ENCODE results near the gene GID4. TPM values are rescaled to one million over a fixed set of nuclear protein-coding genes. Genes with fewer than 3 reads are reported as not detected.

GID4 gene
- total and polyA plus RNA-seq, 9 of the 15 experiments (the other 6 are each of a cell fraction or from before 2014, with no cell fraction given), result 1.2 to 6.4 (median 3.7) TPM

- H3K27me3 ChIP-seq (ENCODE audit: control insufficient read depth in 2 of 2, insufficient read depth in 2 of 2, low read length in 2 of 2), result no peaks in the 10 kb centered on the region
- peaks cover 24 to 38% of the 10 kb centered on the region in 2 experiments; a peak in 4 of 5 replicates for H3K4me1 ChIP-seq (replicated peaks in 1 of 2; ENCODE audit: control insufficient read depth in 2 of 2, insufficient read depth in 2 of 2, low read length in 2 of 2)
- no peaks in the 10 kb centered on the region for H3K36me3 ChIP-seq (ENCODE audit: control insufficient read depth, insufficient read depth, low read length)
- H3K27ac ChIP-seq (ENCODE audit: extremely low read depth, low read depth, low read length), result peak overlapping the region; percentile 67
- peak overlapping the region; percentile 72 to 97 for H3K9ac ChIP-seq (ENCODE audit: insufficient read depth in 1 of 2, low read depth in 2 of 2, low read length in 2 of 2)
- WGBS (ENCODE audit: insufficient coverage, low coverage, missing lambda C conversion rate), result under 1% methylated on average over 9 of the region's 13 CpGs
- CTCF ChIA-PET (ENCODE audit: low intra/inter-chr PET ratio), result no interaction called here
- no peaks in the 10 kb centered on the region for H3K9me3 ChIP-seq (replicated peaks; ENCODE audit: control insufficient read depth, insufficient read depth, low read depth, low read length)
- H3K4me3 ChIP-seq, result peak overlapping the region; percentile 72
- POLR2A ChIA-PET, result interaction anchor here (1.0 kb wide), 1 partner anchor 223 kb away, joined by 3 read pairs; no protein-coding TSS in a partner anchor
- TSS peak; percentile 62 for BruUV-seq (replicated peaks)
- H3K4me2 ChIP-seq (ENCODE audit: insufficient read depth, low read length), result peak overlapping the region; percentile 89
- ATAC-seq, result no peak
- intact Hi-C loops (cut with micrococcal nuclease) (loop anchor here (5.0 kb wide), 1 partner anchor 356 kb away; the partner anchor contains the start of gene RAI1), in situ Hi-C loops (cut with MboI) (no loop called here)
- no peak for FAIRE-seq
- H3K79me2 ChIP-seq (ENCODE audit: control insufficient read depth, insufficient read depth, low read length), result peaks cover 57% of the 10 kb centered on the region
- no peaks in the 10 kb centered on the region; the same call in 1 of the 2 replicates for H4K20me1 ChIP-seq (replicated peaks; ENCODE audit: control insufficient read depth, insufficient read depth, low read length)
- no peaks in the 10 kb centered on the region for H3K9me1 ChIP-seq (ENCODE audit: control insufficient read depth, insufficient read depth, low read length)
- DNase-seq (ENCODE audit: extremely low read depth in 1 of 4, low spot score in 3 of 4), result peak in 1 of 4 experiments; percentile 16
- H2AFZ ChIP-seq (ENCODE audit: low read depth, low read length), result peak overlapping the region; percentile 90
- TF ChIP-seq SIN3A (IDR thresholded peaks at IDR 0.05; ENCODE audit: borderline replicate concordance in 2 of 2, control insufficient read depth in 1 of 2, low read depth in 2 of 2, low read length in 2 of 2) (no peak), HINFP (tag; conservative IDR thresholded peaks at IDR 0.05; ENCODE audit: low read depth) (peak; percentile 95), SMC3 (conservative IDR thresholded peaks at IDR 0.05; ENCODE audit: insufficient read depth, low read depth, low read length) (no peak), PML (IDR thresholded peaks at IDR 0.05; ENCODE audit: low read length) (0 out of 2 replicates have a peak, but pooled peaks have one; percentile 19), ARID2 (IDR thresholded peaks at IDR 0.05) (no peak), HNRNPUL1 (IDR thresholded peaks at IDR 0.05; ENCODE audit: low read length) (no peak), NRF1 (conservative IDR thresholded peaks at IDR 0.05 in 1 of 2, IDR thresholded peaks at IDR 0.05 in 1 of 2) (no peak), BHLHE40 (IDR thresholded peaks at IDR 0.05; ENCODE audit: low read length) (no peak), ZNF699 (CRISPR knock-in tag; IDR thresholded peaks at IDR 0.05; ENCODE audit: insufficient replicate concordance) (no peak), ZBTB5 (IDR thresholded peaks at IDR 0.05) (peak; percentile 88), ZNF740 (CRISPR knock-in tag; IDR thresholded peaks at IDR 0.05) (0 out of 2 replicates have a peak, but pooled peaks have one; percentile 26), ZNF740 (tag; IDR thresholded peaks at IDR 0.05) (no peak), FOXM1 (IDR thresholded peaks at IDR 0.05; ENCODE audit: low read depth) (no peak), FOXM1 (CRISPR knock-in tag; IDR thresholded peaks at IDR 0.05; ENCODE audit: low read depth) (0 out of 2 replicates have a peak, but pooled peaks have one; percentile 8), MTA2 (IDR thresholded peaks at IDR 0.05; ENCODE audit: low read depth) (no peak), KDM4B (IDR thresholded peaks at IDR 0.05; ENCODE audit: borderline replicate concordance in 2 of 2, low read depth in 1 of 2) (no peak)
Observed at GRCh38 chr17:18038149-18038850, 908 bp upstream of the GID4 start.
